HEK293 (cell line): ENCODE results near the gene MFSD6L.

Source experiments
- CTCF ChIA-PET: fragments of 350-600 bp; formaldehyde crosslinking; extraction: SDS; loops from one replicate; lab custom pipeline; 2021; ENCODE audit warnings: antibody characterized with exemption; lab: Yijun Ruan, JAX
- POLR2A ChIA-PET: fragments of 300-600 bp; formaldehyde crosslinking; extraction: SDS; loops from one replicate; lab custom pipeline; 2020; ENCODE audit warnings: antibody characterized with exemption, inconsistent platforms; lab: Yijun Ruan, JAX
- H3K27ac ChIP-seq: fragments of 200-500 bp; sonication (Bioruptor generic); 2 replicates; pipeline ENCODE4 v1.5.1; 2014; ENCODE audit warnings: low read depth, low read length, control low read depth, inconsistent platforms; ENCODE audit errors: extremely low read depth
- H3K36me3 ChIP-seq, 2 experiments: fragments of 200-500 bp in 1 of 2; sonication (Bioruptor generic) in 1 of 2; 1 replicate in 1 of 2; 2 replicates in 1 of 2; pipeline ENCODE4 v1.5.1; 2014 to 2017; ENCODE audit warnings: inconsistent platforms in 2 of 2, low read length in 2 of 2; ENCODE audit not compliant: control insufficient read depth in 2 of 2, insufficient read depth in 1 of 2
- H3K4me1 ChIP-seq: fragments of 200-500 bp; sonication (Bioruptor generic); 2 replicates; pipeline ENCODE4 v1.5.1; 2014; ENCODE audit warnings: mild to moderate bottlenecking, low read length, inconsistent platforms; ENCODE audit not compliant: control insufficient read depth, insufficient read depth
- H3K4me3 ChIP-seq: 2 replicates; pipeline ENCODE4 v1.5.1; 2011; ENCODE audit warnings: low read depth, mild to moderate bottlenecking, control low read depth, low read length, moderate library complexity
- H3K9me3 ChIP-seq: fragments of 200-500 bp; sonication (Bioruptor generic); 2 replicates; pipeline ENCODE4 v1.5.1; 2014; ENCODE audit warnings: low read depth, low read length, inconsistent platforms; ENCODE audit not compliant: control insufficient read depth, insufficient read depth
- GLIS2 ChIP-seq: fragments of 450-650 bp; formaldehyde crosslinking; IDR thresholded peaks from 2 replicates; pipeline ENCODE4 v1.5.1; 2016; ENCODE audit warnings: missing biosample characterization, missing genetic modification characterization
- KLF17 ChIP-seq: fragments of 450-650 bp; formaldehyde crosslinking; IDR thresholded peaks from 2 replicates; pipeline ENCODE4 v1.5.1; 2016; ENCODE audit warnings: missing biosample characterization, missing genetic modification characterization
- OVOL3 ChIP-seq: fragments of 450-650 bp; formaldehyde crosslinking; IDR thresholded peaks from 2 replicates; pipeline ENCODE4 v1.5.1; 2016; ENCODE audit warnings: missing biosample characterization, missing genetic modification characterization
- PRDM1 ChIP-seq: fragments of 450-650 bp; formaldehyde crosslinking; IDR thresholded peaks from 2 replicates; pipeline ENCODE4; 2016; ENCODE audit warnings: missing biosample characterization, missing genetic modification characterization
- REST ChIP-seq: fragments of 450-650 bp; formaldehyde crosslinking; IDR thresholded peaks from 2 replicates; pipeline ENCODE4 v1.5.1; 2016; ENCODE audit warnings: missing biosample characterization, missing genetic modification characterization
- SCRT2 ChIP-seq: fragments of 450-650 bp; formaldehyde crosslinking; IDR thresholded peaks from 2 replicates; pipeline ENCODE4 v1.5.1; 2016; ENCODE audit warnings: missing biosample characterization, missing genetic modification characterization
- SP3 ChIP-seq: fragments of 450-650 bp; formaldehyde crosslinking; IDR thresholded peaks from 2 replicates; pipeline ENCODE4 v1.5.1; 2016; ENCODE audit warnings: missing biosample characterization, missing genetic modification characterization
- ZFP3 ChIP-seq: fragments of 450-650 bp; formaldehyde crosslinking; IDR thresholded peaks from 2 replicates; pipeline ENCODE4 v1.5.1; 2016; ENCODE audit warnings: low read depth, missing biosample characterization, missing genetic modification characterization
- ZFP37 ChIP-seq: fragments of 450-650 bp; formaldehyde crosslinking; IDR thresholded peaks from 2 replicates; pipeline ENCODE4 v1.5.1; 2016; ENCODE audit warnings: missing biosample characterization, missing genetic modification characterization
- ZFP41 ChIP-seq: fragments of 450-650 bp; formaldehyde crosslinking; IDR thresholded peaks from 2 replicates; pipeline ENCODE4 v1.5.1; 2016; ENCODE audit warnings: missing biosample characterization, missing genetic modification characterization, borderline replicate concordance
- ZNF16 ChIP-seq: fragments of 450-650 bp; formaldehyde crosslinking; IDR thresholded peaks from 2 replicates; pipeline ENCODE4 v1.5.1; 2016; ENCODE audit warnings: low read depth, missing biosample characterization, missing genetic modification characterization
- ZNF19 ChIP-seq: fragments of 450-650 bp; formaldehyde crosslinking; IDR thresholded peaks from 2 replicates; pipeline ENCODE4; 2016; ENCODE audit warnings: missing biosample characterization, missing genetic modification characterization, low read depth
- ZNF202 ChIP-seq: fragments of 450-650 bp; formaldehyde crosslinking; IDR thresholded peaks from 2 replicates; pipeline ENCODE4 v1.5.1; 2016; ENCODE audit warnings: missing biosample characterization, missing genetic modification characterization, borderline replicate concordance
- ZNF223 ChIP-seq: fragments of 450-650 bp; formaldehyde crosslinking; IDR thresholded peaks from 2 replicates; pipeline ENCODE4 v1.5.1; 2016; ENCODE audit warnings: missing biosample characterization, missing genetic modification characterization
- ZNF366 ChIP-seq: fragments of 450-650 bp; formaldehyde crosslinking; conservative IDR thresholded peaks from 2 replicates; pipeline ENCODE4 v1.5.1; 2016; ENCODE audit warnings: missing biosample characterization, missing genetic modification characterization
- ZNF76 ChIP-seq: fragments of 450-650 bp; formaldehyde crosslinking; IDR thresholded peaks from 2 replicates; pipeline ENCODE4; 2016; ENCODE audit warnings: low read depth, missing biosample characterization, missing genetic modification characterization, borderline replicate concordance
- ZNF768 ChIP-seq: fragments of 450-650 bp; formaldehyde crosslinking; IDR thresholded peaks from 2 replicates; pipeline ENCODE4 v1.5.1; 2018; ENCODE audit warnings: missing biosample characterization, mild to moderate bottlenecking, missing genetic modification characterization
- ZSCAN4 ChIP-seq: fragments of 450-650 bp; formaldehyde crosslinking; IDR thresholded peaks from 2 replicates; pipeline ENCODE4 v1.5.1; 2017; ENCODE audit warnings: missing biosample characterization, missing genetic modification characterization
- TF ChIP-seq, protein P1 (sequence below): fragments of 450-650 bp; formaldehyde crosslinking; IDR thresholded peaks from 2 replicates; pipeline ENCODE4 v1.5.1; 2016; ENCODE audit warnings: missing biosample characterization, missing genetic modification characterization

Gene MFSD6L

GRCh38 chr17:8757189-8757588 is 42.0 kb downstream of the MFSD6L start (continued):
- TF ChIP-seq KLF17 (tag by site-specific recombination) (no peak), ZNF16 (tag by site-specific recombination) (no peak)

- H3K4me3 ChIP-seq: no peak overlapping the region
- POLR2A ChIA-PET: interaction anchor here (0.6 kb wide), 1 partner anchor 462 kb away, joined by 8 read pairs; no protein-coding TSS in a partner anchor
- H3K9me3 ChIP-seq: no peaks in the 10 kb centered on the region
- no peaks in the 10 kb centered on the region for H3K4me1 ChIP-seq
- CTCF ChIA-PET: interaction anchor here (1.4 to 1.8 kb wide), 2 partner anchors 9 to 30 kb away, joined by 5 to 13 read pairs; no protein-coding TSS in a partner anchor
- H3K36me3 ChIP-seq: no peaks in the 10 kb centered on the region
- H3K27ac ChIP-seq: no peak overlapping the region
- TF ChIP-seq GLIS2 (tag by site-specific recombination): no peak
- TF ChIP-seq, all 188 proteins: peak for 0
These were observed 43.4 kb downstream of the MFSD6L start for GRCh38 chr17:8755590-8756255.

DNA sequence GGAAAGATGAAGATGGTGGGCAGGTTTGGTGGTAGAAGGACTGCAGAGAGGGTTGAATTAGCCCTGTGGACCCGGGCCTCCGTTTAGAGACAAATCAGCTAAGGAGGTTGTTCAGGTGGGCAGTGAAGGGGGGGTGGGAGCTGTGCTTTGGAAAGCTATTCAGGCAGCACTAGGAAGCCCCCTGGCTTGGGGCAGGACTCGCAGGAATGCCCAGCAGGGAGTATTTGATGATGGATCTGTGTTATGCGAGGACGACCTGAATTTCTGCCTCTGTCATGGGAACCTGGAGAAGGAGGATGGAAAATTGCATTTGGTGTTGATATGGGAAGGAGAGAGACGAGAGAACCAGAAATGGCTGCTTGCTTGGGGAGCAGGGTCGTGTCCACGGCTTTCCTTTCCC is 44.3 kb downstream of the MFSD6L start:
- no peaks in the 10 kb centered on the region for H3K4me1 ChIP-seq
- ChIA-PET CTCF (interaction anchor here (0.6 to 1.2 kb wide), 4 partner anchors 19 to 219 kb away, joined by 3 to 4 read pairs (median 4); no protein-coding TSS in a partner anchor), POLR2A (no interaction called here)
- H3K36me3 ChIP-seq: no peaks in the 10 kb centered on the region
- no peaks in the 10 kb centered on the region for H3K9me3 ChIP-seq
- H3K4me3 ChIP-seq: no peak overlapping the region
- TF ChIP-seq ZNF223 (tag by site-specific recombination) (no peak), SCRT2 (tag by site-specific recombination) (no peak), ZFP41 (tag by site-specific recombination) (no peak), ZNF768 (no peak), ZNF366 (tag by site-specific recombination) (no peak), PRDM1 (no peak), SP3 (tag by site-specific recombination) (no peak), ZFP3 (no peak), REST (tag by site-specific recombination) (no peak), ZNF76 (no peak), ZNF19 (tag by site-specific recombination) (no peak), ZFP37 (tag by site-specific recombination) (no peak), OVOL3 (tag by site-specific recombination) (no peak), ZNF202 (tag by site-specific recombination) (no peak), ZSCAN4 (tag by site-specific recombination) (no peak)
- TF ChIP-seq, protein P1, sequence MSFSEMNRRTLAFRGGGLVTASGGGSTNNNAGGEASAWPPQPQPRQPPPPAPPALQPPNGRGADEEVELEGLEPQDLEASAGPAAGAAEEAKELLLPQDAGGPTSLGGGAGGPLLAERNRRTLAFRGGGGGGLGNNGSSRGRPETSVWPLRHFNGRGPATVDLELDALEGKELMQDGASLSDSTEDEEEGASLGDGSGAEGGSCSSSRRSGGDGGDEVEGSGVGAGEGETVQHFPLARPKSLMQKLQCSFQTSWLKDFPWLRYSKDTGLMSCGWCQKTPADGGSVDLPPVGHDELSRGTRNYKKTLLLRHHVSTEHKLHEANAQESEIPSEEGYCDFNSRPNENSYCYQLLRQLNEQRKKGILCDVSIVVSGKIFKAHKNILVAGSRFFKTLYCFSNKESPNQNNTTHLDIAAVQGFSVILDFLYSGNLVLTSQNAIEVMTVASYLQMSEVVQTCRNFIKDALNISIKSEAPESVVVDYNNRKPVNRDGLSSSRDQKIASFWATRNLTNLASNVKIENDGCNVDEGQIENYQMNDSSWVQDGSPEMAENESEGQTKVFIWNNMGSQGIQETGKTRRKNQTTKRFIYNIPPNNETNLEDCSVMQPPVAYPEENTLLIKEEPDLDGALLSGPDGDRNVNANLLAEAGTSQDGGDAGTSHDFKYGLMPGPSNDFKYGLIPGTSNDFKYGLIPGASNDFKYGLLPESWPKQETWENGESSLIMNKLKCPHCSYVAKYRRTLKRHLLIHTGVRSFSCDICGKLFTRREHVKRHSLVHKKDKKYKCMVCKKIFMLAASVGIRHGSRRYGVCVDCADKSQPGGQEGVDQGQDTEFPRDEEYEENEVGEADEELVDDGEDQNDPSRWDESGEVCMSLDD (tag by site-specific recombination): no peak
- H3K27ac ChIP-seq: no peak overlapping the region
